ENCODE measurements around the gene KLK6. TPM values are rescaled to one million over a fixed set of nuclear protein-coding genes. Genes with fewer than 3 reads are reported as not detected.

Gene KLK6
- total RNA-seq, 2 experiments from 2014 or later, result not detected

DNA sequence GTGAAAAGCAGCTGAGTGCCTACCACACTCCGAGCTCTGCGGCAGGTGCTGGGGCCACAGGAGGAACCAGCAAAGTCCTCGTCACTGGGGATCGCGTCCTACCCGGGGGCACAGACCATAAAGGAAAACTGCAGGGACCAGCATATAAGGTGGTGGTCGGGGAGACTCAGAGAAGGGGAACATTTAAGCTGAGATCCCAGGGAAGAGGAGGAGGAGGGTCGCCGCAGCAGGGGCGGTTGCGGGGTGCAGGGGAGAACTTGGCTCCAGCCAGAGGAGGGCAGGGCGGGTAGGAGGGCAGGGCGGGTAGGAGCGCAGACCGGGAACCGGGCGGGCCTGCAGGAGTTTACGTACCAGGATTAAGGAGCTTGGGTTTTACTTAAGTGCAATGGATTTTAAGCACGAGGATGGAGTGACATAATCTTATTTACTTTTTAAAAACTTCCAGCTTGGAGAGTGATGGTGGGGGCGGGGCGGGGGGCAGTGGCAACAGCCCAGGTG, 57.2 kb downstream of the KLK6 start:
- no peak for DNase-seq
- H3K27me3 ChIP-seq (ENCODE audit: control insufficient read depth in 1 of 2, insufficient read depth in 2 of 2, low read length in 2 of 2), result peaks cover 29 to 70% of the 10 kb centered on the region in 2 experiments
- Mint-ChIP-seq H3K36me3 (ENCODE audit: low read depth) (no peaks in the 10 kb centered on the region), H3K9me3 (no peaks in the 10 kb centered on the region), H3K4me1 (ENCODE audit: low read depth) (peaks cover 8% of the 10 kb centered on the region), H3K27me3 (peaks cover 10% of the 10 kb centered on the region), H3K27ac (no peak overlapping the region), H3K4me3 (no peak overlapping the region)
- H3K4me1 ChIP-seq (ENCODE audit: insufficient read depth, low read length), result peaks cover 8% of the 10 kb centered on the region
- H3K36me3 ChIP-seq (ENCODE audit: insufficient read depth, low read length), result no peaks in the 10 kb centered on the region
- H3K9me3 ChIP-seq (ENCODE audit: control insufficient read depth in 1 of 2, insufficient read depth in 1 of 2, low read length in 2 of 2), result peaks cover 0 to 26% of the 10 kb centered on the region in 2 experiments
- ChIA-PET POLR2A (no interaction called here), CTCF (no interaction called here)
- H3K4me3 ChIP-seq (ENCODE audit: low read length), result no peak overlapping the region
- no peak for ATAC-seq (ENCODE audit: poor library complexity)
- intact Hi-C loops (cut with DNase I, micrococcal nuclease), result no loop called here
- TF ChIP-seq, protein P1, sequence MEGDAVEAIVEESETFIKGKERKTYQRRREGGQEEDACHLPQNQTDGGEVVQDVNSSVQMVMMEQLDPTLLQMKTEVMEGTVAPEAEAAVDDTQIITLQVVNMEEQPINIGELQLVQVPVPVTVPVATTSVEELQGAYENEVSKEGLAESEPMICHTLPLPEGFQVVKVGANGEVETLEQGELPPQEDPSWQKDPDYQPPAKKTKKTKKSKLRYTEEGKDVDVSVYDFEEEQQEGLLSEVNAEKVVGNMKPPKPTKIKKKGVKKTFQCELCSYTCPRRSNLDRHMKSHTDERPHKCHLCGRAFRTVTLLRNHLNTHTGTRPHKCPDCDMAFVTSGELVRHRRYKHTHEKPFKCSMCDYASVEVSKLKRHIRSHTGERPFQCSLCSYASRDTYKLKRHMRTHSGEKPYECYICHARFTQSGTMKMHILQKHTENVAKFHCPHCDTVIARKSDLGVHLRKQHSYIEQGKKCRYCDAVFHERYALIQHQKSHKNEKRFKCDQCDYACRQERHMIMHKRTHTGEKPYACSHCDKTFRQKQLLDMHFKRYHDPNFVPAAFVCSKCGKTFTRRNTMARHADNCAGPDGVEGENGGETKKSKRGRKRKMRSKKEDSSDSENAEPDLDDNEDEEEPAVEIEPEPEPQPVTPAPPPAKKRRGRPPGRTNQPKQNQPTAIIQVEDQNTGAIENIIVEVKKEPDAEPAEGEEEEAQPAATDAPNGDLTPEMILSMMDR (IDR thresholded peaks at IDR 0.05), result no peak
- H3K27ac ChIP-seq (ENCODE audit: low read depth in 1 of 2, low read length in 2 of 2), result no peak overlapping the region

DNA sequence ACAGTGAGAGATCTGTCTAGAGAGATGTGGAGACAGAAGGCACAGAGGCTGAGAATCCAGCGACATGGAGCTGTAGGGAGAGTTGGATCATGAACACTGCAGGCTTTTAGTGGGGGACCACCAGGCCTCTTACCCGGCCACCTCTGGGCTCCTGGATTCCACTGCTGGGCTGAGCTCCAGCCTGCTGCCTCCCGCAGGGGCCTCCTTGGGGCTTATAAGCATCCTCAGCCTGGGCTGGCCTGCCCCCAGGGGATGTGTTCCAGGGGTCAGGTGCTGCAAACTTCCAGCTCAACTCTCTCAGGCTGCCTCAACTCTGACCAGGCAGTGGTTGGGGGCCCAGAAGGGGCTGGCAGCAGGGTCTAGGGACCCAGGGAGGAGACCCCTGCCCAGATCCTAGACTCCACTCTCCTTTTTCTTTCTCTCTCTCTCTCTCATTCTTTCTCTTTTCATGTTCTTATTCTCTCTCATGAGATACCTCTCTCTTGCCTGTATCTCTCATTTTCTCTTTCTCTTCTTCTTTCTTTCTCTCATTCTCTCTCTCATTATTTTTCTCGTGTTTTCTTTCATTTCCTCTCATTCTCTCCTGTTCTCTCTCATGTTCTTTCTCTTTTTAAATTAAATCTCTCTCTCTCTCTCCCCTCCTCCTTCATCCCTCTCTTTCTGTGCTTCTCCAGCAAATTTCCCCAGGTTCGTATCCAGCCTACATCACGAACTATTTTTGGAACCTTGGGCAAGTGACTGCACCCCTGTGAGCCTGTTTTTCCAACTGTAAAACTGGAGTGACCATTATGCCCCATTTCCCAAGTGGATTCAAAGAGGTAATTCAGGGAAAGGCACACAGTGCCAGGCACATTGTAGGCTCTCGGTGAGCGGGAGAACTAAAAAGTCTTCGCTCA, 57.9 kb downstream of the KLK6 start, which contains the start of gene KLK4:
TSS of gene KLK4 (minus strand) at position 190 of the 896 bp plus-strand sequence. CDS start 657 bp downstream, outside the sequence.
- Histone ChIP-seq H3K9me3 (ENCODE audit: control insufficient read depth in 1 of 2, insufficient read depth in 1 of 2, low read length in 2 of 2) (peaks cover 0 to 26% of the 10 kb centered on the region in 2 experiments), H3K36me3 (ENCODE audit: insufficient read depth, low read length) (no peaks in the 10 kb centered on the region), H3K27ac (ENCODE audit: low read depth in 1 of 2, low read length in 2 of 2) (no peak within 1 kb of the TSS), H3K27me3 (ENCODE audit: control insufficient read depth in 1 of 2, insufficient read depth in 2 of 2, low read length in 2 of 2) (peaks cover 28 to 63% of the 10 kb centered on the region in 2 experiments), H3K4me3 (ENCODE audit: low read length) (no peak within 1 kb of the TSS), H3K4me1 (ENCODE audit: insufficient read depth, low read length) (peaks cover 8% of the 10 kb centered on the region)
- peaks cover 8% of the 10 kb centered on the region for H3K4me1 Mint-ChIP-seq (ENCODE audit: low read depth)
- H3K36me3 Mint-ChIP-seq (ENCODE audit: low read depth), result no peaks in the 10 kb centered on the region
- DNase-seq (no peak), ATAC-seq (ENCODE audit: poor library complexity) (no peak)
- TF ChIP-seq, protein P1 (IDR thresholded peaks at IDR 0.05), result no peak
- POLR2A ChIA-PET, result no interaction called here
- intact Hi-C loops (cut with DNase I, micrococcal nuclease), result no loop called here
- no peak within 1 kb of the TSS for H3K27ac Mint-ChIP-seq
- no peaks in the 10 kb centered on the region for H3K9me3 Mint-ChIP-seq
- no peak within 1 kb of the TSS for H3K4me3 Mint-ChIP-seq
- peaks cover 6% of the 10 kb centered on the region for H3K27me3 Mint-ChIP-seq
- CTCF ChIA-PET, result no interaction called here

DNA sequence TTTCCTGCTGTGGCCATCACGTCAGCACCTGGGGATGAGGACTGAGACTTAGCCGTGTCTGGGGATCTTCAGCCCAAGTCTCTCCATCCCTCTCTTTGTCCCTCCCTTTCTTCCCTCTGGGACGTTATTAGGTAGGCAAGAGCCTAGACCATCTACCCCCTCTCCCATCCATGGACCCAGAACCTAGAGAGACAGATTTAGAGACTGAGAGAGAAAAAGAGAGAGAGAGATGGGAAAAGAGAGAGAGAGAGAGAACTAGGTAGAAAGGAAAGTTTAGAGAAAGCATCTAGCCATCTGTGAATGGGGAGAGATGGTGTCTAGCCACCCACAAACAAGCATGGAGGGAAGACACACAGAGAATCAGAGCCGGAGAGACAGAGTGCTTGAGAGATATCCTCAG, 58.7 kb downstream of the KLK6 start:
- Mint-ChIP-seq H3K27ac (no peak overlapping the region), H3K4me3 (no peak overlapping the region), H3K4me1 (ENCODE audit: low read depth) (peaks cover 8% of the 10 kb centered on the region), H3K27me3 (peaks cover 7% of the 10 kb centered on the region), H3K9me3 (no peaks in the 10 kb centered on the region), H3K36me3 (ENCODE audit: low read depth) (no peaks in the 10 kb centered on the region)
- ChIA-PET CTCF (no interaction called here), POLR2A (no interaction called here)
- Histone ChIP-seq H3K36me3 (ENCODE audit: insufficient read depth, low read length) (no peaks in the 10 kb centered on the region), H3K27me3 (ENCODE audit: control insufficient read depth in 1 of 2, insufficient read depth in 2 of 2, low read length in 2 of 2) (peaks cover 32 to 65% of the 10 kb centered on the region in 2 experiments), H3K27ac (ENCODE audit: low read depth in 1 of 2, low read length in 2 of 2) (no peak overlapping the region), H3K4me3 (ENCODE audit: low read length) (no peak overlapping the region), H3K4me1 (ENCODE audit: insufficient read depth, low read length) (peaks cover 8% of the 10 kb centered on the region), H3K9me3 (ENCODE audit: control insufficient read depth in 1 of 2, insufficient read depth in 1 of 2, low read length in 2 of 2) (peaks cover 0 to 26% of the 10 kb centered on the region in 2 experiments)
- ATAC-seq (ENCODE audit: poor library complexity) (no peak), DNase-seq (no peak)
- TF ChIP-seq, protein P1 (IDR thresholded peaks at IDR 0.05), result no peak
- intact Hi-C loops (cut with DNase I, micrococcal nuclease), result no loop called here

All from CD4-positive, alpha-beta T cell (primary cell).